GM10248 (cell line): Measurements from ENCODE around the gene CAB39.

Experiments
- CTCF ChIA-PET: fragments of 300-600 bp; sonication (Branson Sonifier 250); formaldehyde crosslinking; extraction: SDS; loops from one replicate; lab custom pipeline; 2021; ENCODE audit warnings: antibody characterized with exemption; lab: Yijun Ruan, JAX
- POLR2A ChIA-PET: fragments of 350-650 bp; sonication (Branson Sonifier 250); formaldehyde crosslinking; extraction: SDS; loops from one replicate; lab custom pipeline; 2020; ENCODE audit warnings: antibody characterized with exemption; lab: Yijun Ruan, JAX
- DNase-seq: peaks from one replicate; pipeline ENCODE4 v3.0.0; 2012; ENCODE audit errors: extremely low spot score
- TF ChIP-seq, protein P1 (sequence below): IDR thresholded peaks from 2 replicates; pipeline ENCODE4 v1.5.1; 2012; ENCODE audit warnings: mild to moderate bottlenecking, low read depth; ENCODE audit errors: extremely low read depth, missing control alignments, control extremely low read depth

Gene CAB39

DNA sequence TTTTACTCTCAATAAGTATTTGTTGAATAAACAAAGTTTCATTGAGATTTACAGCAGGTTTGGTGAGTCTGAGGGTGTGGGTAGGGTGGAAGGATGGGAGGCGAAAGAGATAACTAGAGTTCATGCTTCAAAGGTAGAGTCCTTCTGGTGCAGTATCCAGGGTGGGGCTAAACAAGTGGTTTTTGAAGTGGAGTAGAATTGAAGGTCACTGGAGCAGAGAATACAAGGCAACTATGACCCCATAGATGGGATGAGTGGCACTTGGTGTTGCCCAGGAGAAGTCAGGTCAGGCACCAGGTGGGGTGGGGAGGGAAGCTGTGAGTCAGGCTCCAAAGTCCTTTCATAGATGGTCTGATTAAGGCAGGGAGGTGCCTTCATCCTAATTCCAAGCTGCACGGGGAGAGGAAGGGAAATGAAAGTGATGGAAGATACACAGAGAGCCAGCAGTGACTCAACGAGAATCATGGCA, 6.6 kb upstream of the CAB39 start:
- ChIA-PET CTCF (interaction anchor here (1.3 to 1.7 kb wide), 4 partner anchors 8 to 92 kb away, joined by 3 to 7 read pairs (median 4); no protein-coding TSS in a partner anchor), POLR2A (no interaction called here)
- TF ChIP-seq, protein P1, sequence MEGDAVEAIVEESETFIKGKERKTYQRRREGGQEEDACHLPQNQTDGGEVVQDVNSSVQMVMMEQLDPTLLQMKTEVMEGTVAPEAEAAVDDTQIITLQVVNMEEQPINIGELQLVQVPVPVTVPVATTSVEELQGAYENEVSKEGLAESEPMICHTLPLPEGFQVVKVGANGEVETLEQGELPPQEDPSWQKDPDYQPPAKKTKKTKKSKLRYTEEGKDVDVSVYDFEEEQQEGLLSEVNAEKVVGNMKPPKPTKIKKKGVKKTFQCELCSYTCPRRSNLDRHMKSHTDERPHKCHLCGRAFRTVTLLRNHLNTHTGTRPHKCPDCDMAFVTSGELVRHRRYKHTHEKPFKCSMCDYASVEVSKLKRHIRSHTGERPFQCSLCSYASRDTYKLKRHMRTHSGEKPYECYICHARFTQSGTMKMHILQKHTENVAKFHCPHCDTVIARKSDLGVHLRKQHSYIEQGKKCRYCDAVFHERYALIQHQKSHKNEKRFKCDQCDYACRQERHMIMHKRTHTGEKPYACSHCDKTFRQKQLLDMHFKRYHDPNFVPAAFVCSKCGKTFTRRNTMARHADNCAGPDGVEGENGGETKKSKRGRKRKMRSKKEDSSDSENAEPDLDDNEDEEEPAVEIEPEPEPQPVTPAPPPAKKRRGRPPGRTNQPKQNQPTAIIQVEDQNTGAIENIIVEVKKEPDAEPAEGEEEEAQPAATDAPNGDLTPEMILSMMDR = no peak
- no peak for DNase-seq

DNA sequence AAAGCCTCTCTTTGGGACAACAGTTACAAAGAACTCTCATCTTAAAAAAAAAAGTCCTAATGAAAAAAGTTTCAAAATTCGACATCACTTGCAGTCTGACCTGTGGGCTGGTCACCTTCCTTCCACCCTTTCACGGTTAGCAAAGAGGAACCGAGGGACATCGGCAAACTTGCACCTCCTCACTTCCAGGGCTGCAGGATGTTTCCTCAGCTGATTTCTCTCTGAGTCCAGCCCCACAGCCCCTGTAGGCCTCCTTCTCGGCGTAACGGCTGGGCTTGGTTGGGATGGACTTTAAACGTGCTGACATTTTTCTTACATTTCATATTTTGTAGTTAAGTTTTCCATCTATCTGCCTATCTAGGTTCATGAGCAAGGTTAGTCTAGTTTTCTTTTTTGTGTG, 5.7 kb upstream of the CAB39 start:
- TF ChIP-seq, protein P1 = no peak
- ChIA-PET CTCF (interaction anchor here (1.8 kb wide), 1 partner anchor 26 kb away, joined by 3 read pairs; no protein-coding TSS in a partner anchor), POLR2A (no interaction called here)
- DNase-seq = no peak

DNA sequence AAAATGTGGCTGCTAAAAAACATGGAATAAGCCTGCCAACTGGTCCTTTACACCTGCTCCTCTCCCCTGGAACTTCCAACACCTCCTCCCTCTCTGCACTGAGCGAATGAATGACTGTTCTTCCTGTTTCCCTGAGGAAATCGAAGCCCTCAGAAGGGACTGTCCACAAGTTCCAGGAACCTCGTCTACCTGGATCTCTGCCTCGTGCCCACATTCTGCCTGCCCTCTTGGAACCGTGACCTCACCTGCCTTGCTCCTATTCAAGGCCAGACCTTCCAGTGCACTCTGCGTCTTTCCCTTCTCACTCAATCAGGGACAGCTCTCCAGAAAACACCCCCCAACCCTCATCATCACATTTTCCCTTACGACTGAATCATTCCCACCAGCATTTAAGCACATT, 4.4 kb upstream of the CAB39 start:
- no peak for DNase-seq
- TF ChIP-seq, protein P1 = no peak
- ChIA-PET POLR2A (interaction anchor here (0.6 kb wide), 1 partner anchor 83 kb away, joined by 3 read pairs; no protein-coding TSS in a partner anchor), CTCF (interaction anchor here (1.8 kb wide), 1 partner anchor 28 kb away, joined by 3 read pairs; no protein-coding TSS in a partner anchor)

DNA sequence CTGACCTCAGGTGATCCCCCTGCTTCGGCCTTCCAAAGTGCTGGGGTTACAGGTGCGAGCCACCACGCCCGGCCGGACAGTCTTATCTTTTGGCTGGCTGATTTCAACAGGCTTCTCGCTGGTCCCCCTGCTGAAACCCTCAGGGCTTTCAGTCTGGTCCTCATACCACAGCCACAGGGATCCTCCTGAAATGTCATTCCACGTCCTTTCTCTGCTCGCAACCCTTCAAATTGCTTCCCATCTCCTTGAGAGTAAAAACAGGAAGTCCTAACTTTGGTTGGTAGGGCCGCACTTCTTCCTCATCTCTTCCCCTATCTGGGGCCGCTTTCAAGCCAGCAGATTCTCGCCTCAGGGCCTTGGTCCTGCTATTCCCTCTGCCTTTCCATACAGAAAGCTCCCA, 1.4 kb upstream of the CAB39 start:
- no peak for DNase-seq
- CTCF ChIA-PET = interaction anchor here (1.6 kb wide), 1 partner anchor 87 kb away, joined by 3 read pairs; no protein-coding TSS in a partner anchor
- TF ChIP-seq, protein P1 = no peak
- POLR2A ChIA-PET = no interaction called here

DNA sequence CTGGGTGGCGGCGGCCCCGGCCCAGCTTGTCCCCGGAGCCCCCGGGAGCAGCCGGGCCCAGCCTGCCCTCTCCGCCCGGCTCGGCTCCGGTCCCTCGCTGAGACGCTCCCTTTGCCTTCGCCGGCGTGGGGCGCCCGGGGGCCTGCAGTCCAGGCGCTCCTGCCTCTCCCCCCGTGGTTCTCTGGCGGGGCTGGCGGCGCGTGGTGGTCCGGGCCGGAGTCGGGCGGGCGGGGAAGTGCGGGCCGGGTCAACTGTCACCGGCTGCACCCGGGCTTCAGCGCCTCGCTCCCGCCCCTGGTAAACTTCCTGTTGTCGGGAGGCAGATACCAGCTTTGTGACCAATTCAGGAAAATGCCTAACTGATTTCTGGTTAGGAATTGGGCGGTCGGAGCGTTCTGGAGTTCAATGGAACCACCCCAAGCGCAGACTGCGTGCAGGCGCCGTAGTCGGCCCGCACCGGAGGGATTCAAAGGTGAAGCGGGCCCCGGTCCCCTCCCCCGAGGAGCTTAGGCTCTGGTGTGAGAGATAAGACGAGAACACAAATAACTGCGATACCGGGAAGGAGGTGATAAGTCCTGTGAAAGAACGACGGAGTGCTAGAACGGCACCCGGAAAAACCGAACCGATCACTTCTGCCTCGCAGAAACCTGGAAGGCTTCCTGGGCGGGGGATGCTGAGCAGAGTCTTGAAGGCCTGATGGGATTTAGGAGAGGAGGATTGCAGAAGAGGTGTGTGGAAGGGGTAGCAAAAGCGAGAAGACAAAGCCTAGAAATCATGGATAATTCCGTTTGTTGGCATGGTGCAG, 891 bp downstream of the CAB39 start:
- CTCF ChIA-PET = interaction anchor here (0.6 to 2.8 kb wide), 22 partner anchors 8 to 112 kb away, joined by 3 to 14 read pairs (median 4); no protein-coding TSS in a partner anchor

DNA sequence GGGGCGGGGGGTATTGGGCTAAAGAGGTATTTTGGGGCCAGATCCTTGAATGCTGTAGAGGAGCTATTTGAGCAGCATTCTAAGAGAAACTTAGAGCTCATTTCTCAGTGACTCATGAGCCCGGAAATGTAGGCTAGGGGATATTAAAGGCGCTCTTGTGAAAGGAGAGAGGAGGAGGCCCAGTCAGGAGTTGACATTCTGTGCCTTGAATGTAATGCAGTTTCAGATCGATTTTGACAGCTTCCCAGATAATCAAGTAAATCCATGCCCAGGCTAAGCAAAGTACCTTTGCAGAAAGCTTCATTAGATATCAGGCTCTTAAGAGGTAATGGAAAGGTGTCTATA, 1.5 kb downstream of the CAB39 start:
- POLR2A ChIA-PET = interaction anchor here (0.6 kb wide), 1 partner anchor 994 kb away, joined by 3 read pairs; the partner anchor contains the start of gene PTMA
- DNase-seq = peak; percentile 60
- TF ChIP-seq, protein P1 = no peak
- CTCF ChIA-PET = interaction anchor here (0.6 to 2.8 kb wide), 23 partner anchors 8 to 647 kb away, joined by 3 to 14 read pairs (median 3); no protein-coding TSS in a partner anchor

More for the DNA sequence above, 891 bp downstream of the CAB39 start:
- TF ChIP-seq, protein P1 = no peak
- peak; percentile 35 for DNase-seq
- POLR2A ChIA-PET = interaction anchor here (0.6 kb wide), 1 partner anchor 995 kb away, joined by 3 read pairs; the partner anchor contains the start of gene PTMA
